Measurements from ENCODE around the gene ANKH.

ANKH gene

GRCh38 chr5:14678773-14679334 is 192.7 kb downstream of the ANKH start:
- no peaks in the 10 kb centered on the region for H3K27me3 ChIP-seq (ENCODE audit: control insufficient read depth, insufficient read depth, low read length)
- H3K27ac ChIP-seq (ENCODE audit: low read length): no peak overlapping the region
- no peak for DNase-seq (ENCODE audit: low read depth, low spot score)
- peaks cover 2% of the 10 kb centered on the region; the same call in 1 of the 2 replicates for H3K4me1 ChIP-seq (ENCODE audit: control insufficient read depth, insufficient read depth, low read length)
- H3K36me3 ChIP-seq (ENCODE audit: control insufficient read depth, insufficient read depth, low read length): peaks cover 3% of the 10 kb centered on the region
- no peak overlapping the region for H3K4me3 ChIP-seq (ENCODE audit: low read length)
- no CpG with 5 or more reads among the region's 5 CpGs for WGBS (ENCODE audit: insufficient coverage, insufficient read length)
- no peaks in the 10 kb centered on the region for H3K9me3 ChIP-seq (ENCODE audit: control insufficient read depth, insufficient read depth, low read length)

- Histone ChIP-seq H3K9me3 (ENCODE audit: control insufficient read depth, insufficient read depth, low read length) (no peaks in the 10 kb centered on the region), H3K27ac (ENCODE audit: low read length) (no peak overlapping the region), H3K4me3 (ENCODE audit: low read length) (no peak overlapping the region), H3K4me1 (ENCODE audit: control insufficient read depth, insufficient read depth, low read length) (peaks cover 3% of the 10 kb centered on the region; the same call in 1 of the 2 replicates), H3K36me3 (ENCODE audit: control insufficient read depth, insufficient read depth, low read length) (no peaks in the 10 kb centered on the region; the same call in 1 of the 2 replicates), H3K27me3 (ENCODE audit: control insufficient read depth, insufficient read depth, low read length) (no peaks in the 10 kb centered on the region)
- no CpG with 5 or more reads among the region's 3 CpGs for WGBS (ENCODE audit: insufficient coverage, insufficient read length)
- no peak for DNase-seq (ENCODE audit: low read depth, low spot score)
Observed at GRCh38 chr5:14676320-14676719, 195.3 kb downstream of the ANKH start.

GRCh38 chr5:14675865-14676300 is 195.7 kb downstream of the ANKH start:
- no peak overlapping the region for H3K4me3 ChIP-seq (ENCODE audit: low read length)
- WGBS (ENCODE audit: insufficient coverage, insufficient read length): no CpG with 5 or more reads among the region's 6 CpGs
- H3K36me3 ChIP-seq (ENCODE audit: control insufficient read depth, insufficient read depth, low read length): no peaks in the 10 kb centered on the region
- no peaks in the 10 kb centered on the region for H3K27me3 ChIP-seq (ENCODE audit: control insufficient read depth, insufficient read depth, low read length)
- no peaks in the 10 kb centered on the region for H3K9me3 ChIP-seq (ENCODE audit: control insufficient read depth, insufficient read depth, low read length)
- peaks cover 3% of the 10 kb centered on the region; the same call in 1 of the 2 replicates for H3K4me1 ChIP-seq (ENCODE audit: control insufficient read depth, insufficient read depth, low read length)
- no peak overlapping the region for H3K27ac ChIP-seq (ENCODE audit: low read length)
- no peak for DNase-seq (ENCODE audit: low read depth, low spot score)

- no peak for DNase-seq (ENCODE audit: low read depth, low spot score)
- Histone ChIP-seq H3K9me3 (ENCODE audit: control insufficient read depth, insufficient read depth, low read length) (no peaks in the 10 kb centered on the region), H3K36me3 (ENCODE audit: control insufficient read depth, insufficient read depth, low read length) (no peaks in the 10 kb centered on the region), H3K4me1 (ENCODE audit: control insufficient read depth, insufficient read depth, low read length) (peaks cover 3% of the 10 kb centered on the region; the same call in 1 of the 2 replicates), H3K27ac (ENCODE audit: low read length) (no peak overlapping the region), H3K27me3 (ENCODE audit: control insufficient read depth, insufficient read depth, low read length) (no peaks in the 10 kb centered on the region), H3K4me3 (ENCODE audit: low read length) (no peak overlapping the region)
- no CpG with 5 or more reads among the region's 8 CpGs for WGBS (ENCODE audit: insufficient coverage, insufficient read length)
Observed at GRCh38 chr5:14674983-14675854, 196.4 kb downstream of the ANKH start.

- Histone ChIP-seq H3K9me3 (ENCODE audit: control insufficient read depth, insufficient read depth, low read length) (no peaks in the 10 kb centered on the region), H3K27me3 (ENCODE audit: control insufficient read depth, insufficient read depth, low read length) (no peaks in the 10 kb centered on the region), H3K4me1 (ENCODE audit: control insufficient read depth, insufficient read depth, low read length) (peaks cover 3% of the 10 kb centered on the region; the same call in 1 of the 2 replicates), H3K36me3 (ENCODE audit: control insufficient read depth, insufficient read depth, low read length) (no peaks in the 10 kb centered on the region), H3K4me3 (ENCODE audit: low read length) (no peak overlapping the region), H3K27ac (ENCODE audit: low read length) (no peak overlapping the region)
- no CpG with 5 or more reads among the region's 3 CpGs for WGBS (ENCODE audit: insufficient coverage, insufficient read length)
- no peak for DNase-seq (ENCODE audit: low read depth, low spot score)
Observed at GRCh38 chr5:14673443-14673842, 198.1 kb downstream of the ANKH start.

GRCh38 chr5:14672484-14673394 is 198.8 kb downstream of the ANKH start:
- H3K4me3 ChIP-seq (ENCODE audit: low read length): no peak overlapping the region
- no CpG with 5 or more reads among the region's 9 CpGs for WGBS (ENCODE audit: insufficient coverage, insufficient read length)
- no peak overlapping the region for H3K27ac ChIP-seq (ENCODE audit: low read length)
- H3K9me3 ChIP-seq (ENCODE audit: control insufficient read depth, insufficient read depth, low read length): no peaks in the 10 kb centered on the region
- H3K36me3 ChIP-seq (ENCODE audit: control insufficient read depth, insufficient read depth, low read length): no peaks in the 10 kb centered on the region
- no peaks in the 10 kb centered on the region for H3K27me3 ChIP-seq (ENCODE audit: control insufficient read depth, insufficient read depth, low read length)
- H3K4me1 ChIP-seq (ENCODE audit: control insufficient read depth, insufficient read depth, low read length): peaks cover 3% of the 10 kb centered on the region; the same call in 1 of the 2 replicates
- DNase-seq (ENCODE audit: low read depth, low spot score): no peak

GRCh38 chr5:14672082-14672481 is 199.5 kb downstream of the ANKH start:
- WGBS (ENCODE audit: insufficient coverage, insufficient read length): no CpG with 5 or more reads among the region's 4 CpGs
- DNase-seq (ENCODE audit: low read depth, low spot score): no peak
- no peaks in the 10 kb centered on the region for H3K9me3 ChIP-seq (ENCODE audit: control insufficient read depth, insufficient read depth, low read length)
- no peaks in the 10 kb centered on the region for H3K36me3 ChIP-seq (ENCODE audit: control insufficient read depth, insufficient read depth, low read length)
- H3K4me3 ChIP-seq (ENCODE audit: low read length): no peak overlapping the region
- H3K27ac ChIP-seq (ENCODE audit: low read length): no peak overlapping the region
- no peaks in the 10 kb centered on the region for H3K27me3 ChIP-seq (ENCODE audit: control insufficient read depth, insufficient read depth, low read length)
- peaks cover 3% of the 10 kb centered on the region; the same call in 1 of the 2 replicates for H3K4me1 ChIP-seq (ENCODE audit: control insufficient read depth, insufficient read depth, low read length)

GRCh38 chr5:14671414-14671813 is 200.2 kb downstream of the ANKH start:
- Histone ChIP-seq H3K4me3 (ENCODE audit: low read length) (no peak overlapping the region), H3K36me3 (ENCODE audit: control insufficient read depth, insufficient read depth, low read length) (no peaks in the 10 kb centered on the region), H3K27ac (ENCODE audit: low read length) (no peak overlapping the region), H3K4me1 (ENCODE audit: control insufficient read depth, insufficient read depth, low read length) (peaks cover 3% of the 10 kb centered on the region; the same call in 1 of the 2 replicates), H3K9me3 (ENCODE audit: control insufficient read depth, insufficient read depth, low read length) (no peaks in the 10 kb centered on the region), H3K27me3 (ENCODE audit: control insufficient read depth, insufficient read depth, low read length) (no peaks in the 10 kb centered on the region)
- WGBS (ENCODE audit: insufficient coverage, insufficient read length): no CpG with 5 or more reads among the region's 2 CpGs
- DNase-seq (ENCODE audit: low read depth, low spot score): no peak

- Histone ChIP-seq H3K9me3 (ENCODE audit: control insufficient read depth, insufficient read depth, low read length) (no peaks in the 10 kb centered on the region), H3K27ac (ENCODE audit: low read length) (no peak overlapping the region), H3K4me1 (ENCODE audit: control insufficient read depth, insufficient read depth, low read length) (peaks cover 3% of the 10 kb centered on the region; the same call in 1 of the 2 replicates), H3K4me3 (ENCODE audit: low read length) (no peak overlapping the region), H3K27me3 (ENCODE audit: control insufficient read depth, insufficient read depth, low read length) (no peaks in the 10 kb centered on the region; the same call in 1 of the 2 replicates), H3K36me3 (ENCODE audit: control insufficient read depth, insufficient read depth, low read length) (no peaks in the 10 kb centered on the region)
- no peak for DNase-seq (ENCODE audit: low read depth, low spot score)
- WGBS (ENCODE audit: insufficient coverage, insufficient read length): 100% methylated on average over 1 of the region's 1 CpG
Observed at GRCh38 chr5:14669975-14670374, 201.6 kb downstream of the ANKH start.

- H3K4me1 ChIP-seq (ENCODE audit: control insufficient read depth, insufficient read depth, low read length): peaks cover 3% of the 10 kb centered on the region; the same call in 1 of the 2 replicates
- no peak for DNase-seq (ENCODE audit: low read depth, low spot score)
- no peaks in the 10 kb centered on the region for H3K9me3 ChIP-seq (ENCODE audit: control insufficient read depth, insufficient read depth, low read length)
- no peak overlapping the region for H3K4me3 ChIP-seq (ENCODE audit: low read length)
- no peak overlapping the region for H3K27ac ChIP-seq (ENCODE audit: low read length)
- H3K27me3 ChIP-seq (ENCODE audit: control insufficient read depth, insufficient read depth, low read length): no peaks in the 10 kb centered on the region; the same call in 1 of the 2 replicates
- WGBS (ENCODE audit: insufficient coverage, insufficient read length): no CpG with 5 or more reads among the region's 5 CpGs
- no peaks in the 10 kb centered on the region for H3K36me3 ChIP-seq (ENCODE audit: control insufficient read depth, insufficient read depth, low read length)
Observed at GRCh38 chr5:14669415-14669814, 202.2 kb downstream of the ANKH start.

Measured in iPS DF 6.9 (cell line).